ENCODE measurements around the gene DNAI2.

DNAI2 gene

GRCh38 chr17:74303305-74303704 lies 29.3 kb downstream of the DNAI2 start:
- no peak for DNase-seq

DNA sequence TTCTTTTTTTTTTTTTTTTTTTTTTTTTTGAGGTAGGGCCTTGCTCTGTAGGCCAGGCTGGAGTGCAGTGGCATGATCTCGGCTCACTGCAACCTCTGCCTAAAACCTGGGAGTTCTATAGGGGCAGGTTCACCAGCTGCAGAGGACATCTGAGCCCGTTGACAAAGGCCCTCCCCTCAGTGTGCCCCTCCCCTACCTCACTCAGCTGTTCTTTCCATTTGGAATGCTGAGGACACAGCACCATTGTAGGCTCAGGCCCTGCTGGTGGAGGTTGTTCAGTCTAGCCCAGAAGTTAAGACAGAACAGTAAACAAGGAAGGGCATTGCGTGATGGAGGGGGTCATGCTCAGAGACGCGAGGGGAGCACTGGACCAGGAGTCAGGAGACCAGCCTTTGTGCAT lies 30.1 kb downstream of the DNAI2 start:
- no peak for DNase-seq

DNA sequence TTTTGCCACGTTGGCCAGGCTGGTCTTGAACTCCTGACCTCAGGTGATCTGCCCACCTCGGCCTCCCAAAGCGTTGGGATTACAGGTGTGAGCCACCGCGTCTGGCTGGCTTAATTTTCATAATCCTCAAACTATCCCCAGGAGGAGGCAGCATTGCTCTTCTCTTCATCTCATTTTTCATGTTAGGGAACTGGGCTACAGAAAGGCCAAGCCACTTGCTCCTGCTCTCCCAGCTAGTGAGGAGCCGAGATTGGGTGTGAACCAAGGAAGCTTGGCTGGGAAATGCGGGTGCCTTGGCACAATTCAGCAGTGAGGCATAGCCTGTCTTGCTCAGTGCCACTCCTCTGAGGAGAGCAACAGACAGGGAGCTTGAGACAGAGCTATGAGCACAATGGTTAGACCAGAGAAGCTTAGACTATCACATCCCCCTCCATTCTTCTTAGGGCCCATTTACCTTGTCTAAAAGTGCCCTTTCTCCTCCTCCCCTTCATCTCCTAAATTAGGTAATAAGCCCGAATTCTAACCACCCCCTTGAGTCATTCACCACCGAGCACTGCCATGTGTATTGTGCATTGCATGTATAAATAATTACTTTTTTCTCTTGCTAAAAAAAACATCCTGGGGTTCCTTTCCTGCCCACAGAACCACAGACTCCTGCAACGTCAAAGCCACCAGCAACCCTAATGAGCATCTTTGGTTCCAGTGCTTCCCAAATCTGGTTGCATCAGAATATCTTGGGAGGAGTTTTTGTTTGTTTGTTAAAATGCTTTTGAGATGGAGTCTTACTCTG lies 32.0 kb downstream of the DNAI2 start:
- peak in 19 of 56 donors; percentile 11 to 40 (median 25) for DNase-seq

- DNase-seq = no peak
Measured at GRCh38 chr17:74307984-74308773, 34.1 kb downstream of the DNAI2 start.

GRCh38 chr17:74309902-74310301 lies 35.9 kb downstream of the DNAI2 start:
- DNase-seq = no peak

DNA sequence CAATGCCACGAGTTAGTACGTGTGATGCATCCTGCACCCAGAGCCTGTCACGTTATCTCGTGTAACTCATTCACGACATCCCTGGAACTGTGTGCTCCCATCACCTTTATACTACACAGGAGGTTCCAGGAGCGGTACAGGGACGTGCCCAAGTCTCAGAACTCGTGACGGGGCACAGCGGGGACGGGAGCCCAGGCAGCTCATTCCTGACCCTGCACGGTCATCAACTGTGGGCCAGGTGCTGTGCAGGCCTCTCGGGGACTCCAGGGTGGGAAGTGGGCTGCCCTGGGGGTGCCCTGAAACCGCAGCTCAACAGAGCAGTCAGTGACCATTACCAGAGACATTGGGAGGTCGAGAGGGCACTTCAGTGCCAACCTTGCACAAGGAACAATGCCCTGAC lies 40.8 kb downstream of the DNAI2 start:
- DNase-seq = no peak

GRCh38 chr17:74316220-74316619 lies 42.2 kb downstream of the DNAI2 start:
- no peak for DNase-seq

DNA sequence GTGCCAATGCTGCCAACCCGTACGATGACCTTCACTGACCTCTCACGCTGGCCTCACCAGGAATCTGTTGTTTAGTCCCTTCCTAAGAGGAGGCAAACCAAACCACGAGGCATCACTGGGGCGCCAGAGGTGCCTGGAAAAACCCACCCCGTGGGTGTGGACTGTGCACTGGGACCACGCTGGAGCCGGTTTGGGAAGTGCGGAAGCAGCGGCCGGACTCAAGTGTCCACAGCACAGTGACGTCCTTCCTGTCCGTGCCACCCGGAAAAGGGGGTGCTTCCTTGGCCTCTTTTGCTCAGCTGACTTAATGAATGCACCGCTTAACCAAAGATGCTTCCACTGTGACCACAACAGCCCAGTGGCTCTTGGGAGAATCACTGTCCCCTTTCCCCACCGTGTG lies 43.0 kb downstream of the DNAI2 start:
- DNase-seq = no peak

DNA sequence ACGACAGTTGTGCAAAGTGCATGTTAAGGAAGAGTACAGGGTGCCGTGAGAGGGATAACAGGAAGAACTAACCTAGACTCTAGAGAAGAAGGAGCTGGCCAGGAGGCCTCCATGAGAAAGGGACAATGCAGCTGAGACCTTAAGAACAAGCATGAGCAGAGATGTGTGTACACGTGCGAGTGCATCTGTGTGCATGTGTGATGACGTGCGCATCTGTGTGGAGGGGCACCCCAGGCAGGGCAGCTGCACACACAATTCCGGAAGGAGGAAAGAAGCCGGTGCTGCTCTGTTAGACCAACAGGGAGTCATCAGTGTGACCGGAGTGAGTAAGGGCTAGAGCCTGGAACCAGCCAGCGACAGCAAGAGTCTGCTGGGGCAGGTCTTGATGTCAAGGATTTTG lies 44.4 kb downstream of the DNAI2 start:
- DNase-seq = no peak

- DNase-seq = no peak
Measured at GRCh38 chr17:74324521-74324920, 50.5 kb downstream of the DNAI2 start.

GRCh38 chr17:74325376-74325742 lies 51.3 kb downstream of the DNAI2 start:
- DNase-seq = peak in 11 of 56 donors; percentile 12 to 41 (median 23)

- peak in 38 of 56 donors; percentile 10 to 76 (median 33) for DNase-seq
Measured at GRCh38 chr17:74325743-74326379, 51.8 kb downstream of the DNAI2 start, which contains the start of gene KIF19. Gene KIF19 (plus strand): TSS chr17:74326226. CDS start chr17:74326350, 124 bp downstream.

DNA sequence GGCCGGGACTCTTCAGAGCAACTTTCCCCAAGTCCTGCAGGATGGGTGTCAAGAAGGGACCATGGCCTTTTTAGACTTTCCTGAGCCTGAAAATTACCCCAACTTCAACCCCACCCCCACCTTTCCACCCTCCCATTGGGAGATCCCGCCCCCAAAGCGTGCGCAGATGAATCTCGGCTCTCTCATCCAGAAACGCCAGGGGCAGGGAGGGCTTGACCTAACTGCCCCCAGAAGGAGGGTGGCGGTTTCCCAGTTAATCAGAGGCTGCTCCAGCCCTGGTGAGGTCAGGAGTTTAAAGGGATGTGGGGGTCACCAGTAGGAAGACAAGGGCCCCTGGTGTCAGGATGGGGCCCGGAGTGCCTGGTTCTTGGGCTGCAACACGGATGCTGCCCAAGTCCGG lies 52.5 kb downstream of the DNAI2 start:
- DNase-seq = no peak

GRCh38 chr17:74328487-74328886 lies 54.5 kb downstream of the DNAI2 start:
- no peak for DNase-seq

DNA sequence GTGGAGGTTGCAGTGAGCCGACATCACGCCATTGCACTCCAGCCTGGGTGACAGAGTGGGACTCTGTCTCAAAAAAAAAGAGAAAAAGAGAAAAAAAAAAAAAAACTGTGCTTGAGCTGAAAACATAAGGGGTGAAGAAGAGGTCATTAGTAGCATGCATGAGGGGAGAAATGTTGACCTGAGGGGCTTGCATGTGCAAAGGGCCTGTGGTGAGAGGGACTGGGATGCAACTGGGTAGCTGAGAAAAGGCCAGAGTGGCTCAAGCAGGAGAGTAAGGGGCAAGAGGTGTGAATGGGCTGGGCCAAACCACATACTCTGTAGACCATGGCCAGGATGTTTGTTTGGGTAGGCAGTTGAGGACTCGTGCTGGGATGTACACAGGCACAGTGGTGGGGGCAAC lies 55.3 kb downstream of the DNAI2 start:
- no peak for DNase-seq

DNA sequence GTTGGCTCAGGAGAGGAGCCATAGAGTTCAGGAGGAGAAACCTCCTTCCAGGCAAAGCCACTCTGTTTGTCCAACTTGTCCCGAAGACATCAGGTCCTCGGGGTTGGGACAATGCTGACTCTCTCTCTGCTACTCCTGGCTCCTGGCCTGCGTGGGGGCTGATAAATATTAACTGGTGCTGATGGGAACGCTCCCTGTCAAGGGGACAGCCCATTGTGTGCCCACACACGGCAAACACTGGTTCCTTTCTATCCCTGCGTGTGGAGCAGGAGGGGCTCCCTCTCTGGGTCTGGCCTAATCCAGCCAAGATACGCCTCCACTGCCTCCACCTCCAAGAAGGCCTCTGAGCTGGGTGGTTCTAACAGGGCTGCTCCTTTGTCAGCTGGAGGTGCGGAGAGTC lies 56.4 kb downstream of the DNAI2 start:
- DNase-seq = peak in 45 of 56 donors; percentile 10 to 79 (median 46)

DNA sequence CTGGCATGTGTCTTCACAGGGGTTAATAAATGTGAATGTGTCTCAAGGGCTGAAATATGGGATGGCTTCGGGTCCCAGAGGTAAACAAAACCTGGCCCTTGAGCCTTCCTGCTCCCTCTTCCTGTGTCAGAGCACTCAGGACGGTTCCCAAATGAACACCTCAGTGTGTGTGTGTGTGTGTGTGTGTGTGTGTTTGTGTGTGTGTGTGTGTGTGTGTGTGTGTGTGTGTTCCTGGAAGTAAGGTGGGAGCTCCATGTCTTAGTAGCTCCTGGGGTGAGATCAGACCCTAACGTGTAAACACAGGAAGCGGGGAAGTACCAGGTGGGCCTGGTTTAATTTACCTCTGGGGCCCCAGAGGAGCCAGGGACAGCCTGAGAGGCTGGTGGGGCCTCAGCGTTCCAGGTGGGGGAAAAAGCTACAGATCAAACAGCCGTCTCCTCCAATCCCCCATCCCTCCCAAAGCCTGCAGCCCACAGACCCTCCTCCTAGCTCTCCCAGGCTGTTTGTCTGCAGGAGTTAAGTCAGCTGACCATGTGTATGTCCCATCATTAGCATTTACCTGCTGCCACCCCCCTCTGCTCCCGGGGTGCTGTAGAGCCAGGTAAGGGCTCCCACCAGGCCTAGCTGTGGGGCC lies 58.1 kb downstream of the DNAI2 start:
- DNase-seq = no peak

DNA sequence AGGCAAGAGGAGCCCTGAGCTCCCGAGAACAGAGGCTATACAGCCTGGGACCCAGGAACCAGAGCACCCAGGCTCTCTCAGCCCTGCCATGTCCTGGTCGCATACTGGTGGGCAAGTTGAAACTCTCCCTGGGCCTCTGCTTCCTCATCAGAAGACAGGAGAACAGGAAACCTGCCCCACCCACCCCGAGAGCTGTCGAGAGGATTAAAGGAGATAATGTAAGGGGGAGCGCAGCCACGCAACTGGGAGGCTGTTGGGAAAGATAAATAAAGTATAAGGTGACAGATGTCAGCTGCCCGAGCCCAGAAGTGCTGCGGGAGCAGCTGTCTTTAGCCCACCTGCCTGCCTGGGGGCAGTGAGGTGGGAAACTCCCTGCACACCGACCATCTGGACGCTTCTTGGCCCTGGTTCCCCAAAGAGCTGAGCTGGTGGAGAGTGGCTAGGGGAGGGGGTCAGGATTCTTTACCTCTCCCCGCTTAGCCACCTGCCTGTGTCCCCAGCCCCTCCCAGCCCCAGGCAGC lies 58.8 kb downstream of the DNAI2 start:
- no peak for DNase-seq

DNA sequence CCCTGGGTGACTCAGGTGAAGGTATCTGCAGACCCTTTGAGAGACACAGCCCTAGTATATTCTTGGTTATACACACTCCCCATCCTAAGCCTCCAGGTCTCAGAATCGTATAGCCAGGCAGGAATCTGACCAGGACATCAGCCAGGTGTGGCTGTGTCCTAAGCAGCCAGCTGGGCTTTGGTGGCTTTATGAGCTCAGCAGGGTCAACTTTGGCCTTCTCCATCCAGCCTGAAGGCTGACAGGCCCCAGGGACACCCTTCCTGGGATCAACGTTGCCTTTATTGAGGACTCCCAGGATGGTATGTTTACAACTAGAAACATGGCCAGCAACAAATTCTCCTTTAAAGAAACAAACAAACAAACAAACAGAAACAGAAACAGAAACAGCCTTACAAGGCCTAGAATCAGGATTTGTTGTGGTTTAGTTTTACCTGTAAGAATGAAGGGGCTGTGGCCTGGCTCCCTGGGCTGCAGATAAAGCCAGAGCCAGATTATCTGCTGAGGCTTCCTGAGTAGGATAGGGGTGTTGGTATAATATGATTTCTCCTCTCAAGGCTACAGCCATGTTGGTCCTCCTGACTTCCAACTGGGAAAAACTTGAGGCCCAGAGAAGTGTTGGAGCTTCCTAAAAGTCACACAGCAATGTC lies 60.5 kb downstream of the DNAI2 start:
- no peak for DNase-seq

DNA sequence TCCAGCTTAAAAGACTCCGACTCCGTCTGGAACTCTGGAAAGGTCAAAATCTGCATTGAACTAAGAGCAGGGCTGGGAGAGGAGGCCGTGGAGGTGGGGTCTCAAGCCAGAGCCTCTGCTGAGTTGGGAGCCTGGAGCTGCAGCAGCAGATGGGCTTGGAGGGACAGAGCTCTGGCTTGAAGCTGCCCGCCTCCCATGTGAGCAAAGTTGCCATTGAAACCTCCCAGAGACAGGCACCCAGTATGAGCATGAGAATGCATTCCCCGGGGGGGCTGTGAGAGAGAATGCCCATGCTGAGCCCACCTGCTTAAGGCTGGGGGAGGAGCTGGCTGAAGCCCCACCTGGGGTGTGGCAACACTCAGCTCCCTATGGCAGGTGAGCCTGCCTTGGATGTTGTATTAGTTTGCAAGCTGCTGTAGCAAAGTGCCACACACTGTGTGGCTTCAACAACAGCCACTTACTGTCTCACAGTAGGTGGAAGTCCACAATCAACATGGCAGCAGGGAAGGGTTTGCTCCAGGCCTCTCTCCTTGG lies 61.6 kb downstream of the DNAI2 start:
- no peak for DNase-seq

- no peak for DNase-seq
Measured at GRCh38 chr17:74336307-74336706, 62.3 kb downstream of the DNAI2 start.
